Tibial nerve (tissue), 3 donors: Measurements from ENCODE around the gene YY2.
"Not testable (repeated sequence)": the region's sequence is repeated elsewhere in the genome, so short reads cannot be mapped to it uniquely, and the experiment has no call there.

Experiments
- CTCF ChIP-seq, 5 experiments: fragments of 200-600 bp in 3 of 5; fragments of 450-650 bp in 2 of 5; sonication (generic) in 3 of 5; IDR thresholded peaks; one replicate each; pipeline ENCODE4 v1.5.1; 2016 to 2019; ENCODE audit warnings: antibody characterized with exemption in 5 of 5, mild to moderate bottlenecking in 3 of 5, moderate library complexity in 2 of 5
- POLR2A ChIP-seq, 2 donors: fragments of 450-650 bp; IDR thresholded peaks; one replicate each; pipeline ENCODE4 v1.6.1; 2017; ENCODE audit warnings: antibody characterized with exemption in 2 of 2, mild to moderate bottlenecking in 2 of 2, moderate library complexity in 2 of 2

DNA sequence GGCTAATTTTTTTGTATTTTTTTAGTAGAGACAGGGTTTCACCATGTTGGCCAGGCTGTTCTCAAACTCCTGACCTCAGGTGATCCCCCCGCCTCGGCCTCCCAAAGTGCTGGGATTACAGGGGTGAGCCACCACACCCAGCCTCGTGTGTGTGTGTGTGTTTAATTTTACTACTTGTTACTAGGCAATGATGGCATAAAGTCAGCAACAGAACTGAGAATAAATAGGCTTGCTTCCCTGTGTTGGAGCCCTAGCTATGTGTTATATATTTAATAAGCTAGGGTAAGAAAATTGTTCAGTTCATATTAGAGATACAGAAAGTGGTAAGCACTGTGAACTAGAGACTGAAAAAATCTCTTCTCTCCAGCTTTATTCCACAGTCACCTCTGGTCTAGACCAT lies 18.4 kb downstream of the YY2 start:
- not testable (repeated sequence) for TF ChIP-seq CTCF, POLR2A (IDR thresholded peaks at IDR 0.05)
